Ascending aorta (tissue), 2 donors: ENCODE results near the gene MLXIPL. TPM values are rescaled to one million over a fixed set of nuclear protein-coding genes. Genes with fewer than 3 reads are reported as not detected.
"Not testable (repeated sequence)": the region's sequence is repeated elsewhere in the genome, so short reads cannot be mapped to it uniquely, and the experiment has no call there.

ENCODE experiments used
- DNase-seq, 2 donors: peaks; one replicate each; pipeline ENCODE4 v3.0.0-alpha.2; 2019; ENCODE audit warnings: low spot score in 2 of 2
- H3K27ac ChIP-seq, 2 donors: fragments of 200-600 bp; sonication (generic); one replicate each; pipeline ENCODE4 v1.5.1; 2016 to 2017; ENCODE audit warnings: mild to moderate bottlenecking in 1 of 2
- H3K27me3 ChIP-seq: fragments of 200-600 bp; sonication (generic); one replicate; pipeline ENCODE4 v1.5.1; 2017
- H3K36me3 ChIP-seq, 2 donors: fragments of 200-600 bp; sonication (generic); one replicate each; pipeline ENCODE4 v1.5.1; 2016
- H3K4me1 ChIP-seq, 2 donors: fragments of 200-600 bp; sonication (generic); one replicate each; pipeline ENCODE4 v1.5.1; 2016 to 2017; ENCODE audit warnings: mild to moderate bottlenecking in 1 of 2
- H3K4me3 ChIP-seq, 2 donors: fragments of 200-600 bp; sonication (generic); one replicate each; pipeline ENCODE4 v1.5.1; 2016 to 2017; ENCODE audit warnings: mild to moderate bottlenecking in 1 of 2
- H3K9me3 ChIP-seq, 2 donors: fragments of 200-600 bp; sonication (generic); one replicate each; pipeline ENCODE4 v1.5.1; 2016
- intact Hi-C: fragments of 100-400 bp; cut with DNase I; formaldehyde crosslinking; loops from one replicate; pipeline ENCODE4 v1.15.1; 2023
- total RNA-seq: library from RNA; depleted of rRNA; stranded (reverse); fragments of >200 nt; gene quantifications from one replicate; pipeline ENCODE4 v1.1.0, GENCODE V29; 2016
- TF ChIP-seq, protein P1 (sequence below), 3 experiments: fragments of 200-600 bp in 2 of 3; fragments of 450-650 bp in 1 of 3; sonication (generic) in 2 of 3; IDR thresholded peaks; one replicate each; pipeline ENCODE4 v1.5.1; 2016 to 2019; ENCODE audit warnings: antibody characterized with exemption in 3 of 3, mild to moderate bottlenecking in 1 of 3, moderate library complexity in 1 of 3

The MLXIPL gene
- total RNA-seq, 1 donor from 2014 or later, result 297 TPM

DNA sequence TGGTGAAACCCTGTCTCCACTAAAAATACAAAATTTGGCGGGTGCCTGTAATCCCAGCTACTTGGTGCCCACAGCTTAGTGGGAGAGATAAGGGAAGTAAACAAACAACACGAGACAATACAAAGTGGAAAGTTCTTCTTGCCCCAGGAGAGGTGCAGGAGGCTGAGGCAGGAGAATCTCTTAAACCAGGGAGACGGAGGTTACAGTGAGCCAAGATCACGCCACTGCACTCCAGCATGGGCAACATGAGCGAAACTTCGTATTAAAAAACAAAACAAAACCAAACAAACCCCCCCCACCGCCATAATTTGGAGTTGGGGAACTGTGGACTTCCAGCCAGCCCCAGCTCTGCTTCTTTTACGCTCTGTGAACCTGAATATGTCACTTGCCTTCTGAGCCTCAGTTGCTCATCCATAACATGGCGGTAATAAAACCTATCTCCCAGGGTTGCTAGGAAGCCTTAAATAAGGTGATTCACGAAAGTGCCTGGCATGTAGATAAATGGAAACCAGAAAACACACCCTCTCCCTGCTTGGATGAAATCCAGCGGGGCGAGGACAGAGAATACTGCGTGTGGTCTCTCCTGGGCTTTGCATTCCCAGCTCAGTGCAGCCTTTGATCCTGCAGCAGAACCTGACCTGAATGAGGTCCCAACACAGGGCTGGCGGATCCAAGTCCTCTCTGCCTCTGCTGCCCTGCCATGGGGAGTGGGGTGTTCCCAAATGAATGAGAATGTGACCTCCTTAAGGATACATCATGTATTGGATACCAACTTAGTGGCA lies 10.2 kb downstream of the MLXIPL start:
- Histone ChIP-seq H3K4me1 (no peaks in the 10 kb centered on the region), H3K4me3 (no peak overlapping the region), H3K27me3 (no peaks in the 10 kb centered on the region), H3K36me3 (no peaks in the 10 kb centered on the region), H3K9me3 (no peaks in the 10 kb centered on the region), H3K27ac (no peak overlapping the region)
- intact Hi-C loops, result no loop called here
- TF ChIP-seq, protein P1, sequence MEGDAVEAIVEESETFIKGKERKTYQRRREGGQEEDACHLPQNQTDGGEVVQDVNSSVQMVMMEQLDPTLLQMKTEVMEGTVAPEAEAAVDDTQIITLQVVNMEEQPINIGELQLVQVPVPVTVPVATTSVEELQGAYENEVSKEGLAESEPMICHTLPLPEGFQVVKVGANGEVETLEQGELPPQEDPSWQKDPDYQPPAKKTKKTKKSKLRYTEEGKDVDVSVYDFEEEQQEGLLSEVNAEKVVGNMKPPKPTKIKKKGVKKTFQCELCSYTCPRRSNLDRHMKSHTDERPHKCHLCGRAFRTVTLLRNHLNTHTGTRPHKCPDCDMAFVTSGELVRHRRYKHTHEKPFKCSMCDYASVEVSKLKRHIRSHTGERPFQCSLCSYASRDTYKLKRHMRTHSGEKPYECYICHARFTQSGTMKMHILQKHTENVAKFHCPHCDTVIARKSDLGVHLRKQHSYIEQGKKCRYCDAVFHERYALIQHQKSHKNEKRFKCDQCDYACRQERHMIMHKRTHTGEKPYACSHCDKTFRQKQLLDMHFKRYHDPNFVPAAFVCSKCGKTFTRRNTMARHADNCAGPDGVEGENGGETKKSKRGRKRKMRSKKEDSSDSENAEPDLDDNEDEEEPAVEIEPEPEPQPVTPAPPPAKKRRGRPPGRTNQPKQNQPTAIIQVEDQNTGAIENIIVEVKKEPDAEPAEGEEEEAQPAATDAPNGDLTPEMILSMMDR (IDR thresholded peaks at IDR 0.05), result no peak
- DNase-seq, result no peak

DNA sequence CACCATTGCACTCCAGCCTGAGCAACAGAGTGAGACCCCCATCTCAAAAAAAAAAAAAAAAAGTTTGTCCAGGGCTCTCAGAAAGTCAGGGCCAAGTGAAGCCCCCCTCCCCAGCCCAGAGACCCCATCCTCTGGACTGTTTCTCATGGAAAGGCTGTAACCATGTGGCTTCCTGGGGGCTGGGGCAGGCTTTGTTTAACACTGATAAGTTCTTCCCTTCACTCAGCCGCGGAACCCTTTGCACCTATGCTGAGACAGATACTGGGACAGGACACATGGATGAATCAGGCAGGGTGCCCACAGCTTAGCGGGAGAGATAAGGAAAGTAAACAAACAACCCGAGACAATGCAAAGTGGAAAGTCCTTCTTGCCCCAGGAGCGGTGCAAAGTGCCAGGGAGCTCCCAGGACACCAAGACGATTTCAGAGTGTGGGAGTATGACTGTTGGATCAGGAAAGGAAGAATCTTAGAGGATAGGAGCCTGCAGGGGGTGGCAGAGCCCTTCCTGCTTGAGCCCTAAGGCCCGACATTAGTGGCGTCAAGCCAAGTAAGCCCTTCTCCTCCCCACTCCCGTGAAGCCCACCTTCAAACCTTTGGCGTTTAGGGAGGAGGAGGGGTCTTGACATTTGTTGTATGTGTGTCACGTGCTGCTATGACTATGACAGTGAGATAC lies 11.6 kb downstream of the MLXIPL start:
- Histone ChIP-seq H3K4me1 (no peaks in the 10 kb centered on the region), H3K27me3 (no peaks in the 10 kb centered on the region), H3K4me3 (no peak overlapping the region), H3K27ac (no peak overlapping the region), H3K36me3 (no peaks in the 10 kb centered on the region), H3K9me3 (no peaks in the 10 kb centered on the region)
- intact Hi-C loops, result no loop called here
- DNase-seq, result no peak
- TF ChIP-seq, protein P1 (IDR thresholded peaks at IDR 0.05), result no peak

DNA sequence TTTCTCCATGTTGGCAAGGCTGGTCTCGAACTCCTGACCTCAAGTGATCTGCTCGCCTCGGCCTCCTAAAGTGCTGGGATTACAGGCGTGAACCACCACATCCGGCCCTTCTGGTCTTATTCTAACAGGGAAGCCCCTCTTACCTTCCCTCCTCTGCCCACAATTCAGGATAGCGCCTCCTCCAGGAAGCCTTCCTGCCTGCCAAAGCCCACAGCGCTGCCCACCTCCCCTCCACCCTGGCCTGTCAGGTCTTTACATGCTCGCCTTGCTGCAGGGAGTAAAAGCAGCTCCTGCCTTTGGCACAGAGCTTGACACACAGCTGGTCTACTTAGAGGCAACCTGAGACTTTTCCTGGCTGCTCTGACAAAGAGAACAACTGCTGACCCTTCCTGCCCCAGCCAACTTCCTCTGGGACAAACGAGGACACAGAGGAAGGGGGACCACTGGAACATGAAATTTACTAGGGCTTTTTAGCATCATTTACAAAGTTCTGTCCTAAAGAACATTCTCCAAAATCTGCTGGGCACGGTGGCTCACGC lies 13.2 kb downstream of the MLXIPL start:
- Histone ChIP-seq H3K27me3 (no peaks in the 10 kb centered on the region), H3K27ac (no peak overlapping the region), H3K4me1 (no peaks in the 10 kb centered on the region), H3K4me3 (no peak overlapping the region), H3K9me3 (no peaks in the 10 kb centered on the region), H3K36me3 (no peaks in the 10 kb centered on the region)
- intact Hi-C loops, result no loop called here
- no peak for DNase-seq
- TF ChIP-seq, protein P1 (IDR thresholded peaks at IDR 0.05), result no peak

DNA sequence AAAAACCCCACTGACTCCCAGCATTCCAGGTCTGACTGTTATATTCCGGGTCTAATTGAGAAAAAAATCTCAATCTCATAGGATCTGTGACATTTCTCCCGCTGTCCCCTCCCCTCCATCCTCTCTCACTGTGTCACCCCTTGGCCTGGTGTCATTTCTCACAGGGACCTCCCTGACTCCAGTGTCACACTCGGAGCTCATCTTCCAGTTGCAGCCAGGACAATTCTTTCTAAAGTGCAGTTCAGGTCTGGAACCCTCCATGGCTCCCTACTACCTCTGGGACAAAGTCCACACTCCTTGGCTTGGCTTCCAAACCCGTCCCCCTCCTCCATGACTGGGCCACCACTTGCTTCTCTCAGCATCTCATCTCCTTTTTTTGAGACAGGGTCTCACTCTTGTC lies 14.2 kb downstream of the MLXIPL start:
- Histone ChIP-seq H3K27me3 (no peaks in the 10 kb centered on the region), H3K4me3 (no peak overlapping the region), H3K9me3 (no peaks in the 10 kb centered on the region), H3K36me3 (no peaks in the 10 kb centered on the region), H3K4me1 (no peaks in the 10 kb centered on the region), H3K27ac (no peak overlapping the region)
- intact Hi-C loops, result no loop called here
- TF ChIP-seq, protein P1 (IDR thresholded peaks at IDR 0.05), result no peak
- no peak for DNase-seq

DNA sequence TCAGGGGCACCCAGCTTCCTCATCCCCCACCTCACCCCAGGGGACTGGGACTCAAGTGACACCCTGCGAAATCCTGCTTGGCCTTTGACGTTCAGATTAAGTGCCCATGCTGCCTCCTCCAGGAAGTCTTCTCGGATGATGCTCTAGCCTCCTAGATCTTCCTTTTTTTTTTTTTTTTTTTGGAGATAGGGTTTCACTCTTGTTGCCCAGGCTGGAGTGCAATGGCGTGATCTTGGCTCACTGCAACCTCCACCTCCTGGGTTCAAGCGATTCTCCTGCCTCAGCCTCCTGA lies 16.7 kb downstream of the MLXIPL start:
- not testable (repeated sequence) for H3K4me1 ChIP-seq, H3K27ac ChIP-seq, H3K4me3 ChIP-seq, DNase-seq, H3K9me3 ChIP-seq, H3K36me3 ChIP-seq, H3K27me3 ChIP-seq
- intact Hi-C loops, result loop anchor here (1.0 kb wide), 2 partner anchors 60 to 118 kb away; partner anchors contain the start of gene VPS37D
